ENCODE measurements around the gene ANKDD1A.

ANKDD1A gene

GRCh38 chr15:64911311-64912186, at the start of gene ANKDD1A:
Gene ANKDD1A (plus strand): TSS chr15:64911902. CDS start chr15:64911931, 29 bp downstream.
- DNase-seq = peak; percentile 49

- no peak for DNase-seq
These were observed 49.7 kb upstream of the ANKDD1A start for GRCh38 chr15:64861960-64862359.

- no peak for DNase-seq
These were observed 49.3 kb upstream of the ANKDD1A start for GRCh38 chr15:64862408-64862807.

- DNase-seq = no peak
These were observed 47.6 kb upstream of the ANKDD1A start for GRCh38 chr15:64864068-64864467.

- DNase-seq = no peak
These were observed 46.3 kb upstream of the ANKDD1A start for GRCh38 chr15:64865126-64865997.

GRCh38 chr15:64865998-64866520, 45.6 kb upstream of the ANKDD1A start:
- DNase-seq = no peak

GRCh38 chr15:64869501-64869900, 42.2 kb upstream of the ANKDD1A start:
- no peak for DNase-seq

- DNase-seq = no peak
These were observed 41.3 kb upstream of the ANKDD1A start for GRCh38 chr15:64870353-64870752.

GRCh38 chr15:64875641-64876223, 36.0 kb upstream of the ANKDD1A start:
- no peak for DNase-seq

- no peak for DNase-seq
These were observed 34.3 kb upstream of the ANKDD1A start for GRCh38 chr15:64877435-64877834.

GRCh38 chr15:64878705-64879104, 33.0 kb upstream of the ANKDD1A start:
- DNase-seq = no peak

- DNase-seq = peak; percentile 21
These were observed 28.6 kb upstream of the ANKDD1A start for GRCh38 chr15:64883100-64883581.

GRCh38 chr15:64883997-64884511, 27.6 kb upstream of the ANKDD1A start:
- peak; percentile 82 for DNase-seq

GRCh38 chr15:64884679-64885078, 27.0 kb upstream of the ANKDD1A start:
- DNase-seq = no peak

- DNase-seq = no peak
These were observed 23.4 kb upstream of the ANKDD1A start for GRCh38 chr15:64888336-64888735.

- no peak for DNase-seq
These were observed 20.1 kb upstream of the ANKDD1A start for GRCh38 chr15:64891561-64891960.

GRCh38 chr15:64892847-64893403, 18.8 kb upstream of the ANKDD1A start:
- DNase-seq = peak; percentile 44

- peak; percentile 97 for DNase-seq
These were observed 18.0 kb upstream of the ANKDD1A start for GRCh38 chr15:64893481-64894394.

GRCh38 chr15:64894395-64895056, 17.2 kb upstream of the ANKDD1A start:
- peak; percentile 73 for DNase-seq

GRCh38 chr15:64895285-64896065, 16.2 kb upstream of the ANKDD1A start:
- peak; percentile 29 for DNase-seq

Measured in activated naive CD4-positive, alpha-beta T cell treated with Interleukin-2 at 50 U/mL for 16 hours (primary cell).